SK-N-SH (cell line): ENCODE results near the gene IPO11. TPM values are rescaled to one million over a fixed set of nuclear protein-coding genes. Genes with fewer than 3 reads are reported as not detected.
"Not testable (repeated sequence)": the region's sequence is repeated elsewhere in the genome, so short reads cannot be mapped to it uniquely, and the experiment has no call there.

Source experiments
- CTCF ChIA-PET: fragments of 300-600, 350-600 bp; formaldehyde crosslinking; extraction: SDS; loops from one replicate; lab custom pipeline; 2021; lab: Yijun Ruan, JAX
- POLR2A ChIA-PET: fragments of 350-600 bp; sonication (Branson Sonifier 250); formaldehyde crosslinking; extraction: SDS; loops from one replicate; lab custom pipeline; 2020; ENCODE audit warnings: antibody characterized with exemption, inconsistent platforms; lab: Yijun Ruan, JAX
- DNase-seq: peaks from one replicate; pipeline ENCODE4 v3.0.0; 2012
- H2AFZ ChIP-seq: fragments of 200-600 bp; sonication (generic); 2 replicates; pipeline ENCODE4 v1.8.1; 2016; ENCODE audit warnings: antibody characterized with exemption, mild to moderate bottlenecking, low read depth
- H3F3A ChIP-seq: fragments of 200-600 bp; sonication (generic); replicated peaks from 2 replicates; pipeline ENCODE3; 2016; ENCODE audit warnings: antibody characterized with exemption, mild to moderate bottlenecking; ENCODE audit not compliant: insufficient read depth
- H3K27ac ChIP-seq, 2 experiments: fragments of 200-500 bp in 1 of 2; fragments of 200-600 bp in 1 of 2; sonication (Bioruptor generic) in 1 of 2; sonication (generic), shearing (Covaris generic) in 1 of 2; 2 replicates each; pipeline versions ENCODE4 v1.5.1 to v1.6.1; 2014 to 2016; ENCODE audit warnings: low read depth in 2 of 2, inconsistent platforms in 1 of 2, low read length in 1 of 2, mild to moderate bottlenecking in 1 of 2, mixed read lengths in 1 of 2
- H3K27me3 ChIP-seq: fragments of 200-600 bp; sonication (generic), shearing (Covaris generic); 2 replicates; pipeline ENCODE4 v1.6.1; 2016; ENCODE audit warnings: mixed run types; ENCODE audit not compliant: insufficient read depth
- H3K36me3 ChIP-seq, 2 experiments: fragments of 200-500 bp in 1 of 2; fragments of 200-600 bp in 1 of 2; sonication (Bioruptor generic) in 1 of 2; sonication (generic) in 1 of 2; replicated peaks in 1 of 2; 2 replicates each; pipeline versions ENCODE3 to v1.5.1; 2014 to 2016; ENCODE audit warnings: low read length in 1 of 2, mild to moderate bottlenecking in 1 of 2; ENCODE audit not compliant: insufficient read depth in 2 of 2, control insufficient read depth in 1 of 2
- H3K4me1 ChIP-seq, 2 experiments: fragments of 200-500 bp in 1 of 2; fragments of 200-600 bp in 1 of 2; sonication (Bioruptor generic) in 1 of 2; sonication (generic), shearing (Covaris generic) in 1 of 2; 2 replicates each; pipeline versions ENCODE4 v1.5.1 to v1.6.1; 2014 to 2016; ENCODE audit warnings: low read depth in 1 of 2, low read length in 1 of 2, mixed run types in 1 of 2; ENCODE audit not compliant: insufficient read depth in 2 of 2, control insufficient read depth in 1 of 2
- H3K4me2 ChIP-seq: fragments of 200-600 bp; sonication (generic), shearing (Covaris generic); 2 replicates; pipeline ENCODE4 v1.6.1; 2017; ENCODE audit warnings: mixed run types
- H3K4me3 ChIP-seq, 2 experiments: fragments of 200-500 bp in 1 of 2; fragments of 200-600 bp in 1 of 2; sonication (Bioruptor generic) in 1 of 2; sonication (generic), shearing (Covaris generic) in 1 of 2; 2 replicates each; pipeline versions ENCODE4 v1.5.1 to v1.8.1; 2014 to 2016; ENCODE audit warnings: low read depth in 2 of 2, inconsistent platforms in 1 of 2, low read length in 1 of 2, mild to moderate bottlenecking in 1 of 2, mixed read lengths in 1 of 2, moderate library complexity in 1 of 2
- H3K79me2 ChIP-seq: fragments of 200-600 bp; sonication (generic); 2 replicates; pipeline ENCODE4 v1.8.1; 2017; ENCODE audit warnings: mild to moderate bottlenecking; ENCODE audit not compliant: insufficient read depth
- H3K9ac ChIP-seq: fragments of 200-600 bp; sonication (generic); 2 replicates; pipeline ENCODE4 v1.6.1; 2017; ENCODE audit warnings: mixed run types
- H3K9me2 ChIP-seq: fragments of 200-600 bp; sonication (generic); 2 replicates; pipeline ENCODE4 v1.6.1; 2017; ENCODE audit warnings: mixed run types
- H3K9me3 ChIP-seq: fragments of 200-600 bp; sonication (generic); 2 replicates; pipeline ENCODE4 v1.6.1; 2017; ENCODE audit warnings: mixed run types, mild to moderate bottlenecking, moderate library complexity
- H4K20me1 ChIP-seq: fragments of 200-600 bp; sonication (generic); 2 replicates; pipeline ENCODE4 v1.6.1; 2017; ENCODE audit warnings: mild to moderate bottlenecking, mixed run types; ENCODE audit not compliant: insufficient read depth
- ELF1 ChIP-seq: IDR thresholded peaks from 2 replicates; pipeline ENCODE4 v1.4.0; 2012
- FOSL2 ChIP-seq: IDR thresholded peaks from 2 replicates; pipeline ENCODE4 v1.4.0; 2012; ENCODE audit warnings: low read depth, mild to moderate bottlenecking, moderate library complexity, borderline replicate concordance
- FOXJ3 ChIP-seq: sonication (generic); formaldehyde crosslinking; IDR thresholded peaks from 2 replicates; pipeline ENCODE4 v1.5.1; 2020; ENCODE audit warnings: mild to moderate bottlenecking, missing genetic modification reagents
- FOXM1 ChIP-seq: IDR thresholded peaks from 2 replicates; pipeline ENCODE4 v1.4.0; 2012; ENCODE audit warnings: low read depth, mild to moderate bottlenecking
- GATA2 ChIP-seq: sonication (generic); formaldehyde crosslinking; IDR thresholded peaks from 2 replicates; pipeline ENCODE4 v1.5.0; 2020; ENCODE audit warnings: mild to moderate bottlenecking, missing genetic modification reagents
- MEF2A ChIP-seq: IDR thresholded peaks from 2 replicates; pipeline ENCODE4 v1.4.0; 2012; ENCODE audit warnings: low read depth, borderline replicate concordance
- POLR2AphosphoS5 ChIP-seq: IDR thresholded peaks from 2 replicates; pipeline ENCODE4 v1.6.1; 2012; ENCODE audit warnings: low read depth, low read length
- RAD21 ChIP-seq: IDR thresholded peaks from 2 replicates; pipeline ENCODE4 v1.6.1; 2012; ENCODE audit warnings: mild to moderate bottlenecking, low read length
- RCOR1 ChIP-seq: fragments of 150-350 bp; IDR thresholded peaks from 2 replicates; pipeline ENCODE4 v1.6.1; 2017; ENCODE audit warnings: antibody characterized with exemption, low read length
- SMC3 ChIP-seq: IDR thresholded peaks from 2 replicates; pipeline ENCODE4 v1.6.1; 2012; ENCODE audit warnings: low read depth, low read length, improper control_type of control experiment
- TAF1 ChIP-seq: IDR thresholded peaks from 2 replicates; pipeline ENCODE4 v1.6.1; 2012; ENCODE audit warnings: low read depth, mild to moderate bottlenecking, low read length, moderate library complexity, borderline replicate concordance
- WGBS: methylation state at CpG from one replicate; pipeline ENCODE4 v1.1.6; 2017; ENCODE audit warnings: low lambda C conversion rate; 5-methylcytosine and 5-hydroxymethylcytosine counted together
- polyA plus RNA-seq, 3 experiments: library from polyadenylated mRNA; depleted of rRNA; stranded (reverse); fragments of >200 nt; gene quantifications; 2 replicates each; pipeline ENCODE4 v1.2.3, GENCODE V29; 2012
- TF ChIP-seq, protein P1 (sequence below): fragments of 150-350 bp; IDR thresholded peaks from 2 replicates; pipeline ENCODE4 v1.6.1; 2017; ENCODE audit warnings: antibody characterized with exemption, low read length, low read depth, borderline replicate concordance
- TF ChIP-seq, protein P2 (sequence below): IDR thresholded peaks from 2 replicates; pipeline ENCODE4 v1.6.1; 2012; ENCODE audit warnings: mild to moderate bottlenecking, low read depth, low read length, moderate library complexity

The IPO11 gene
- polyA plus RNA-seq, 1 of the 3 experiments (the other 2 are of a cell fraction) = 8.1 TPM

DNA sequence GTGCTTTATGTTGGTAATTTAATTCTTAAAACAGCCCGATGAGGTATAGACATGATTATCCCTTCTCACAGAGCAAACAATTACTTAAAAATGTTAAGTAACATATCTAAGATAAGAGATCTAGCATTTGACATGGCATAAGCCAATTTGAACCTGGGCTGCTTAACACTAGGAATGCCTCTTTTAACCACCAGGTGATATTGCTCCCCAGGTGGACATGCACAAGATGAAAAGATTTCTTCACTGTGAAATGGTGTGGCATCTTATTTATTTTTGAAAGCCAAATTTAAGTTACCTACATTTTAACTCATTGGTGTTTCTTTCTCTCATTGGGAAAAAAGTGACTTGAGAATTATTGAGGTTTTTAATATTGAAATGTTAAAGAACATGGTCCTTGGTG, 150.3 kb downstream of the IPO11 start:
- WGBS = 87% methylated on average over 1 of the region's 1 CpG

DNA sequence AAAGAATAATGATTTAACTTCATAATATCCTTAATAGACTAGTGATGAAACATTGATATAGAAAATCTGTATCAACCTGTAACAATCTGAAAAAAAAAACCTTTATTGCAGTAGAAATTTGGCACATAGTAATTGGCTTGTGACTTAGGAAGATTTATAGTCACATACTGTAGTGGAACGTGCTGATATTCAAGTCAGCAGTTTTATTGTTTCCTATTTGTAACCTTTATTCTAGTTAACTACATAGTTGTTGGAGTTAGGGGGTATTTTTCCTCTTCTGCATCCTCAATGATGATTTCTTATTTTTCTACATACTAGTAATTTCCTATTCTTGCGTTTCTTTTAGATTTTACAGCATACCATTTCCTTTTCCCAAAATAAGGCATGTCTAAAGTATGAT, 151.5 kb downstream of the IPO11 start:
- no peak overlapping the region for H3K4me3 ChIP-seq
- no peak overlapping the region for H2AFZ ChIP-seq
- TF ChIP-seq RCOR1 (no peak), TAF1 (no peak), MEF2A (no peak), SMC3 (no peak), FOXJ3 (CRISPR knock-in tag) (no peak), GATA2 (CRISPR knock-in tag) (no peak)
- TF ChIP-seq, protein P1, sequence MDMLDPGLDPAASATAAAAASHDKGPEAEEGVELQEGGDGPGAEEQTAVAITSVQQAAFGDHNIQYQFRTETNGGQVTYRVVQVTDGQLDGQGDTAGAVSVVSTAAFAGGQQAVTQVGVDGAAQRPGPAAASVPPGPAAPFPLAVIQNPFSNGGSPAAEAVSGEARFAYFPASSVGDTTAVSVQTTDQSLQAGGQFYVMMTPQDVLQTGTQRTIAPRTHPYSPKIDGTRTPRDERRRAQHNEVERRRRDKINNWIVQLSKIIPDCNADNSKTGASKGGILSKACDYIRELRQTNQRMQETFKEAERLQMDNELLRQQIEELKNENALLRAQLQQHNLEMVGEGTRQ = no peak
- H3F3A ChIP-seq = no peaks in the 10 kb centered on the region
- ChIA-PET CTCF (no interaction called here), POLR2A (no interaction called here)
- no peaks in the 10 kb centered on the region for H4K20me1 ChIP-seq
- no peaks in the 10 kb centered on the region for H3K27me3 ChIP-seq
- no peaks in the 10 kb centered on the region; a peak in 2 of 4 replicates for H3K4me1 ChIP-seq
- no peaks in the 10 kb centered on the region for H3K9me2 ChIP-seq
- H3K27ac ChIP-seq = no peak overlapping the region
- WGBS = 94% methylated on average over 2 of the region's 2 CpGs
- H3K79me2 ChIP-seq = 0 out of 2 replicates have a peak, but pooled peaks cover 3% of the 10 kb centered on the region
- H3K4me2 ChIP-seq = no peak overlapping the region
- peaks cover 6 to 37% of the 10 kb centered on the region in 2 experiments for H3K36me3 ChIP-seq
- no peak overlapping the region for H3K9ac ChIP-seq
- no peaks in the 10 kb centered on the region for H3K9me3 ChIP-seq
- DNase-seq = no peak

More for the DNA sequence above, 150.3 kb downstream of the IPO11 start:
- CTCF ChIA-PET = no interaction called here
- H3K4me2 ChIP-seq = no peak overlapping the region
- H3K27me3 ChIP-seq = no peaks in the 10 kb centered on the region
- no peaks in the 10 kb centered on the region for H4K20me1 ChIP-seq
- H3K36me3 ChIP-seq = peaks cover 6 to 33% of the 10 kb centered on the region in 2 experiments
- H3K9me3 ChIP-seq = no peaks in the 10 kb centered on the region
- H3K79me2 ChIP-seq = 0 out of 2 replicates have a peak, but pooled peaks cover 3% of the 10 kb centered on the region
- no peaks in the 10 kb centered on the region for H3K9me2 ChIP-seq
- H3K4me3 ChIP-seq = no peak overlapping the region
- H3K9ac ChIP-seq = no peak overlapping the region
- TF ChIP-seq POLR2AphosphoS5 (no peak), FOXM1 (no peak), SMC3 (no peak), FOSL2 (no peak), ELF1 (no peak), RAD21 (no peak)
- TF ChIP-seq, protein P2, sequence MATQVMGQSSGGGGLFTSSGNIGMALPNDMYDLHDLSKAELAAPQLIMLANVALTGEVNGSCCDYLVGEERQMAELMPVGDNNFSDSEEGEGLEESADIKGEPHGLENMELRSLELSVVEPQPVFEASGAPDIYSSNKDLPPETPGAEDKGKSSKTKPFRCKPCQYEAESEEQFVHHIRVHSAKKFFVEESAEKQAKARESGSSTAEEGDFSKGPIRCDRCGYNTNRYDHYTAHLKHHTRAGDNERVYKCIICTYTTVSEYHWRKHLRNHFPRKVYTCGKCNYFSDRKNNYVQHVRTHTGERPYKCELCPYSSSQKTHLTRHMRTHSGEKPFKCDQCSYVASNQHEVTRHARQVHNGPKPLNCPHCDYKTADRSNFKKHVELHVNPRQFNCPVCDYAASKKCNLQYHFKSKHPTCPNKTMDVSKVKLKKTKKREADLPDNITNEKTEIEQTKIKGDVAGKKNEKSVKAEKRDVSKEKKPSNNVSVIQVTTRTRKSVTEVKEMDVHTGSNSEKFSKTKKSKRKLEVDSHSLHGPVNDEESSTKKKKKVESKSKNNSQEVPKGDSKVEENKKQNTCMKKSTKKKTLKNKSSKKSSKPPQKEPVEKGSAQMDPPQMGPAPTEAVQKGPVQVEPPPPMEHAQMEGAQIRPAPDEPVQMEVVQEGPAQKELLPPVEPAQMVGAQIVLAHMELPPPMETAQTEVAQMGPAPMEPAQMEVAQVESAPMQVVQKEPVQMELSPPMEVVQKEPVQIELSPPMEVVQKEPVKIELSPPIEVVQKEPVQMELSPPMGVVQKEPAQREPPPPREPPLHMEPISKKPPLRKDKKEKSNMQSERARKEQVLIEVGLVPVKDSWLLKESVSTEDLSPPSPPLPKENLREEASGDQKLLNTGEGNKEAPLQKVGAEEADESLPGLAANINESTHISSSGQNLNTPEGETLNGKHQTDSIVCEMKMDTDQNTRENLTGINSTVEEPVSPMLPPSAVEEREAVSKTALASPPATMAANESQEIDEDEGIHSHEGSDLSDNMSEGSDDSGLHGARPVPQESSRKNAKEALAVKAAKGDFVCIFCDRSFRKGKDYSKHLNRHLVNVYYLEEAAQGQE = no peak
- POLR2A ChIA-PET = no interaction called here
- no peaks in the 10 kb centered on the region; a peak in 1 of 4 replicates for H3K4me1 ChIP-seq
- H3F3A ChIP-seq = no peaks in the 10 kb centered on the region
- DNase-seq = no peak
- H3K27ac ChIP-seq = no peak overlapping the region
- no peak overlapping the region for H2AFZ ChIP-seq

DNA sequence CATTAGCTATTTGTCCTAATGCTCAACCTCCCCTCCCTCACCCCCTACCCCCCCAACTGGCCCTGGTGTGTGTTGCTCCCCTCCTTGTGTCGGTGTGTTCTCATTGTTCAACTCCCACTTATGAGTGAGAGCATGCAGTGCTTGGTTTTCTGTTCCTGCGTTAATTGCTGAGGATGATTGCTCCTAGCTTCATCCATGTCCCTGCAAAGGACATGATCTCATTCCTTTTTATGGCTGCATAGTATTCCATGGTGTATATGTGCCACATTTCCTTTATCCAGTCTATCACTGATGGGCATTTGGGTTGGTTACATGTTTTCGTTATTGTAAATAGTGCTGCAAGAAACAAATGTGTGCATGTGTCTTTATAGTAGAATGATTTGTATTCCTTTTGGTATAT, 153.2 kb downstream of the IPO11 start:
- H2AFZ ChIP-seq, H3K9ac ChIP-seq, H3K79me2 ChIP-seq, H3K9me2 ChIP-seq, POLR2A ChIA-PET, H3K27ac ChIP-seq, H3F3A ChIP-seq, H3K4me1 ChIP-seq, H3K9me3 ChIP-seq, H3K27me3 ChIP-seq, DNase-seq, CTCF ChIA-PET, H3K4me3 ChIP-seq, H4K20me1 ChIP-seq, H3K4me2 ChIP-seq: not testable (repeated sequence)
- peaks cover 6 to 33% of the 10 kb centered on the region in 2 experiments for H3K36me3 ChIP-seq
- 69% methylated on average over 3 of the region's 3 CpGs for WGBS
